Activated CD4-positive, alpha-beta T cell treated with anti-CD3 and anti-CD28 coated beads, Interleukin-2, amount 50 U/mL, for 24 hours (primary cell): ENCODE measurements around the gene TEX54.
"Not testable (repeated sequence)": the region's sequence is repeated elsewhere in the genome, so short reads cannot be mapped to it uniquely, and the experiment has no call there.

ENCODE experiments used
- DNase-seq, 2 donors: peaks; one replicate each; pipeline ENCODE4 v3.0.0-alpha.2; 2020; ENCODE audit warnings: low read depth in 1 of 2, low spot score in 1 of 2

TEX54 gene

GRCh38 chr11:62855571-62856332 lies 23.1 kb upstream of the TEX54 start:
- peak; percentile 98 to 99 for DNase-seq

GRCh38 chr11:62854825-62855570 lies 22.4 kb upstream of the TEX54 start:
- DNase-seq: no peak

- no peak for DNase-seq
Measured at GRCh38 chr11:62854013-62854824, 21.6 kb upstream of the TEX54 start.

GRCh38 chr11:62853279-62853965 lies 20.8 kb upstream of the TEX54 start:
- DNase-seq: no peak

- no peak for DNase-seq
Measured at GRCh38 chr11:62852523-62853188, 20.0 kb upstream of the TEX54 start.

GRCh38 chr11:62851807-62852522 lies 19.3 kb upstream of the TEX54 start:
- no peak for DNase-seq

GRCh38 chr11:62850911-62851806 lies 18.5 kb upstream of the TEX54 start:
- no peak for DNase-seq

GRCh38 chr11:62847767-62848314 lies 15.2 kb upstream of the TEX54 start:
- no peak for DNase-seq

- DNase-seq: no peak
Measured at GRCh38 chr11:62846177-62846576, 13.5 kb upstream of the TEX54 start.

- DNase-seq: no peak
Measured at GRCh38 chr11:62844154-62844553, 11.5 kb upstream of the TEX54 start.

GRCh38 chr11:62843466-62843865 lies 10.8 kb upstream of the TEX54 start:
- no peak for DNase-seq

GRCh38 chr11:62842891-62843290 lies 10.2 kb upstream of the TEX54 start:
- not testable (repeated sequence) for DNase-seq

- peak in 1 of 2 donors; percentile 30 for DNase-seq
Measured at GRCh38 chr11:62842171-62842741, 9.6 kb upstream of the TEX54 start.

GRCh38 chr11:62841361-62842170 lies 8.9 kb upstream of the TEX54 start:
- DNase-seq: peak; percentile 89 to 90

GRCh38 chr11:62840721-62841360 lies 8.2 kb upstream of the TEX54 start:
- peak; percentile 69 to 88 for DNase-seq

- DNase-seq: peak; percentile 74 to 90
Measured at GRCh38 chr11:62839050-62839945, 6.7 kb upstream of the TEX54 start, which contains the start of gene WDR74. Gene WDR74, minus strand, starts transcription at chr11:62839590. Its CDS starts 20 bp downstream, at chr11:62839570.
